GM12801 (cell line): ENCODE measurements around the gene PPFIBP2.

Experiments
- CTCF ChIP-seq: IDR thresholded peaks from one replicate; pipeline ENCODE4 v1.5.1; 2011; ENCODE audit warnings: control low read depth; ENCODE audit not compliant: insufficient read length; ENCODE audit errors: extremely low read depth

PPFIBP2 gene

GRCh38 chr11:7696424-7696823 lies 182.6 kb downstream of the PPFIBP2 start:
- no peak for TF ChIP-seq CTCF
